Thyroid gland (tissue), 4 donors: Measurements from ENCODE around the gene SS18L1. TPM values are rescaled to one million over a fixed set of nuclear protein-coding genes. Genes with fewer than 3 reads are reported as not detected.
A peak's percentile ranks its signal among the peaks of the same experiment; 100 is the strongest.

Experiments used
- DNase-seq, 2 donors: peaks; one replicate each; pipeline ENCODE4 v3.0.0-alpha.2; 2019
- H3K27ac ChIP-seq, 3 donors: fragments of 200-600 bp; sonication (generic); 1 replicate in 2 of 3; 2 replicates in 1 of 3; pipeline ENCODE4 v1.5.1; 2016 to 2019; ENCODE audit warnings: mild to moderate bottlenecking in 1 of 3, moderate library complexity in 1 of 3
- H3K27me3 ChIP-seq: fragments of 200-600 bp; sonication (generic); one replicate; pipeline ENCODE4 v1.5.1; 2019
- H3K36me3 ChIP-seq, 2 donors: fragments of 200-600 bp; sonication (generic); one replicate each; pipeline ENCODE4 v1.5.1; 2016 to 2019
- H3K4me1 ChIP-seq, 2 donors: fragments of 200-600 bp; sonication (generic); one replicate each; pipeline ENCODE4 v1.5.1; 2017 to 2019
- H3K4me3 ChIP-seq, 3 donors: fragments of 200-600 bp; sonication (generic); replicated peaks in 1 of 3; 1 replicate in 2 of 3; 2 replicates in 1 of 3; pipeline ENCODE4 v1.5.1; 2016; ENCODE audit warnings: mild to moderate bottlenecking in 1 of 3
- H3K9me3 ChIP-seq: fragments of 200-600 bp; sonication (generic); one replicate; pipeline ENCODE4 v1.5.1; 2017
- CTCF ChIP-seq, 6 experiments: fragments of 200-600 bp in 3 of 6; fragments of 450-650 bp in 3 of 6; sonication (generic) in 3 of 6; IDR thresholded peaks; one replicate each; pipeline ENCODE4 v1.5.1; 2016 to 2019; ENCODE audit warnings: antibody characterized with exemption in 6 of 6, mild to moderate bottlenecking in 2 of 6, inconsistent platforms in 1 of 6, moderate library complexity in 1 of 6
- POLR2A ChIP-seq, 2 donors: fragments of 450-650 bp; IDR thresholded peaks; one replicate each; pipeline ENCODE4 v1.6.1; 2017; ENCODE audit warnings: antibody characterized with exemption in 2 of 2, mild to moderate bottlenecking in 2 of 2, moderate library complexity in 1 of 2
- WGBS, 2 donors: methylation state at CpG; one replicate each; pipeline ENCODE4 v1.1.5; 2017; 5-methylcytosine and 5-hydroxymethylcytosine counted together
- intact Hi-C: fragments of 100-400 bp; cut with DNase I; formaldehyde crosslinking; loops from one replicate; pipeline ENCODE4 v1.15.1; 2023
- total RNA-seq, 4 donors: library from RNA; depleted of rRNA; stranded (reverse); fragments of >200 nt; gene quantifications; one replicate each; pipeline ENCODE4 v1.2.3, GENCODE V29; 2016

SS18L1 gene
- total RNA-seq, 4 donors from 2014 or later = 12.2 to 22.0 (median 15.2) TPM

- no peaks in the 10 kb centered on the region for H3K27me3 ChIP-seq
- H3K4me1 ChIP-seq = peaks cover 27 to 37% of the 10 kb centered on the region in 2 donors
- peak; percentile 59 to 66 for DNase-seq
- H3K9me3 ChIP-seq = no peaks in the 10 kb centered on the region
- H3K27ac ChIP-seq = peak overlapping the region; percentile 42 to 90 (median 73)
- H3K36me3 ChIP-seq = peaks cover 35% of the 10 kb centered on the region in 2 donors
- peak overlapping the region; percentile 25 to 87 (median 41) for H3K4me3 ChIP-seq
- intact Hi-C loops = loop anchor here (5.0 kb wide), 1 partner anchor 56 kb away; the partner anchor contains the start of gene TAF4
- 25 to 78% methylated on average over 3 to 16 of the region's 19 CpGs for WGBS, 2 donors
- TF ChIP-seq CTCF (IDR thresholded peaks at IDR 0.05) = no peak
- TF ChIP-seq POLR2A (IDR thresholded peaks at IDR 0.05) = peak in 1 of 2 donors; percentile 34
These were observed 20.0 kb upstream of the SS18L1 start for GRCh38 chr20:62123450-62124118.

- 96 to 98% methylated on average over 20 of the region's 20 CpGs for WGBS, 2 donors
- Histone ChIP-seq H3K4me1 (peaks cover 14 to 16% of the 10 kb centered on the region in 2 donors), H3K27me3 (no peaks in the 10 kb centered on the region), H3K4me3 (no peak overlapping the region), H3K27ac (no peak overlapping the region), H3K9me3 (no peaks in the 10 kb centered on the region), H3K36me3 (peaks cover 58 to 60% of the 10 kb centered on the region in 2 donors)
- DNase-seq = no peak
- intact Hi-C loops = no loop called here
- TF ChIP-seq CTCF (IDR thresholded peaks at IDR 0.05) = no peak
- TF ChIP-seq POLR2A (IDR thresholded peaks at IDR 0.05) = no peak
These were observed 17.4 kb upstream of the SS18L1 start for GRCh38 chr20:62126141-62126540.

GRCh38 chr20:62127799-62128198, 15.8 kb upstream of the SS18L1 start:
- DNase-seq = no peak
- H3K9me3 ChIP-seq = no peaks in the 10 kb centered on the region
- 89 to 90% methylated on average over 6 of the region's 6 CpGs for WGBS, 2 donors
- intact Hi-C loops = no loop called here
- H3K36me3 ChIP-seq = peaks cover 75 to 76% of the 10 kb centered on the region in 2 donors
- H3K27me3 ChIP-seq = no peaks in the 10 kb centered on the region
- peaks cover 14 to 16% of the 10 kb centered on the region in 2 donors for H3K4me1 ChIP-seq
- no peak overlapping the region for H3K27ac ChIP-seq
- H3K4me3 ChIP-seq = no peak overlapping the region
- TF ChIP-seq CTCF (IDR thresholded peaks at IDR 0.05) (no peak), POLR2A (IDR thresholded peaks at IDR 0.05) (no peak)

GRCh38 chr20:62128502-62128901, 15.1 kb upstream of the SS18L1 start:
- Histone ChIP-seq H3K4me3 (no peak overlapping the region), H3K4me1 (peaks cover 9 to 12% of the 10 kb centered on the region in 2 donors), H3K27ac (no peak overlapping the region), H3K9me3 (no peaks in the 10 kb centered on the region), H3K27me3 (no peaks in the 10 kb centered on the region), H3K36me3 (peaks cover 79 to 82% of the 10 kb centered on the region in 2 donors)
- WGBS, 2 donors = 72 to 83% methylated on average over 6 of the region's 6 CpGs
- TF ChIP-seq POLR2A (IDR thresholded peaks at IDR 0.05) = no peak
- TF ChIP-seq CTCF (IDR thresholded peaks at IDR 0.05) = no peak
- intact Hi-C loops = no loop called here
- DNase-seq = no peak

GRCh38 chr20:62129731-62130531, 13.6 kb upstream of the SS18L1 start:
- Histone ChIP-seq H3K36me3 (peaks cover 79 to 84% of the 10 kb centered on the region in 2 donors), H3K27me3 (no peaks in the 10 kb centered on the region), H3K27ac (no peak overlapping the region), H3K4me3 (no peak overlapping the region), H3K4me1 (peaks cover 0 to 6% of the 10 kb centered on the region in 2 donors), H3K9me3 (no peaks in the 10 kb centered on the region)
- no peak for TF ChIP-seq CTCF (IDR thresholded peaks at IDR 0.05)
- TF ChIP-seq POLR2A (IDR thresholded peaks at IDR 0.05) = no peak
- WGBS, 2 donors = 80 to 82% methylated on average over 20 of the region's 20 CpGs
- intact Hi-C loops = no loop called here
- DNase-seq = no peak
